NB4 (cell line): ENCODE measurements around the gene DMKN.
"Not testable (repeated sequence)": the region's sequence is repeated elsewhere in the genome, so short reads cannot be mapped to it uniquely, and the experiment has no call there.

Source experiments
- DNase-seq: peaks from one replicate; pipeline ENCODE4 v3.0.0; 2010; ENCODE audit warnings: low read depth
- H3K4me3 ChIP-seq: one replicate; pipeline ENCODE4 v1.5.1; 2011; ENCODE audit warnings: mild to moderate bottlenecking, low read depth, low read length, moderate library complexity
- CTCF ChIP-seq: IDR thresholded peaks from one replicate; pipeline ENCODE4 v1.5.1; 2012; ENCODE audit warnings: low read depth, low read length
- MAX ChIP-seq: IDR thresholded peaks from 2 replicates; pipeline ENCODE4 v1.6.1; 2011; ENCODE audit warnings: low read depth, low read length
- MYC ChIP-seq: IDR thresholded peaks from 2 replicates; pipeline ENCODE4 v1.6.1; 2011; ENCODE audit warnings: low read depth, low read length
- POLR2A ChIP-seq: IDR thresholded peaks from 2 replicates; pipeline ENCODE4 v1.6.1; 2011; ENCODE audit warnings: mild to moderate bottlenecking; ENCODE audit not compliant: insufficient read length; ENCODE audit errors: extremely low read depth

Gene DMKN

GRCh38 chr19:35466259-35466658, 47.2 kb downstream of the DMKN start:
- TF ChIP-seq CTCF (no peak), MAX (no peak), POLR2A (no peak), MYC (no peak)
- H3K4me3 ChIP-seq = no peak overlapping the region
- no peak for DNase-seq

- DNase-seq, H3K4me3 ChIP-seq: not testable (repeated sequence)
Measured at GRCh38 chr19:35462956-35463355, 50.5 kb downstream of the DMKN start.

GRCh38 chr19:35462476-35462953, 50.9 kb downstream of the DMKN start:
- peak; percentile 75 for DNase-seq
- H3K4me3 ChIP-seq = no peak overlapping the region
- TF ChIP-seq MYC = no peak
- no peak for TF ChIP-seq CTCF
- TF ChIP-seq MAX = no peak
- TF ChIP-seq POLR2A = no peak

- DNase-seq = not testable (repeated sequence)
Measured at GRCh38 chr19:35461788-35462187, 51.7 kb downstream of the DMKN start.

GRCh38 chr19:35461060-35461459, 52.4 kb downstream of the DMKN start:
- DNase-seq = no peak
- no peak for TF ChIP-seq CTCF
- TF ChIP-seq MAX = no peak
- no peak for TF ChIP-seq MYC
- no peak for TF ChIP-seq POLR2A
- H3K4me3 ChIP-seq = no peak overlapping the region

More at GRCh38 chr19:35461788-35462187, 51.7 kb downstream of the DMKN start:
- H3K4me3 ChIP-seq = not testable (repeated sequence)

- H3K4me3 ChIP-seq = no peak overlapping the region
- peak; percentile 40 for DNase-seq
- TF ChIP-seq MYC (no peak), CTCF (no peak), MAX (no peak), POLR2A (no peak)
Measured at GRCh38 chr19:35460608-35461007, 52.8 kb downstream of the DMKN start.

GRCh38 chr19:35459414-35460082, 53.9 kb downstream of the DMKN start:
- no peak overlapping the region for H3K4me3 ChIP-seq
- TF ChIP-seq POLR2A (no peak), CTCF (no peak), MAX (no peak), MYC (no peak)
- DNase-seq = no peak
